ENCODE results near the gene SLC9A3.

Gene SLC9A3

GRCh38 chr5:437281-437771 lies 86.9 kb downstream of the SLC9A3 start:
- no peak overlapping the region for H3K27ac ChIP-seq (ENCODE audit: low read length)
- no peak overlapping the region for H3K4me3 ChIP-seq (ENCODE audit: low read length)
- H3K9ac ChIP-seq (ENCODE audit: low read length): no peak overlapping the region
- no peaks in the 10 kb centered on the region for H3K27me3 ChIP-seq (ENCODE audit: control insufficient read depth, insufficient read depth, low read length)
- H3K36me3 ChIP-seq (ENCODE audit: control insufficient read depth, low read depth, low read length): no peaks in the 10 kb centered on the region
- no peaks in the 10 kb centered on the region for H3K9me3 ChIP-seq (ENCODE audit: control insufficient read depth, low read depth, low read length)
- no peaks in the 10 kb centered on the region for H3K4me1 ChIP-seq (ENCODE audit: control insufficient read depth, low read depth, low read length)

GRCh38 chr5:436641-436975 lies 87.6 kb downstream of the SLC9A3 start:
- no peaks in the 10 kb centered on the region for H3K27me3 ChIP-seq (ENCODE audit: control insufficient read depth, insufficient read depth, low read length)
- no peak overlapping the region for H3K9ac ChIP-seq (ENCODE audit: low read length)
- H3K9me3 ChIP-seq (ENCODE audit: control insufficient read depth, low read depth, low read length): no peaks in the 10 kb centered on the region
- H3K4me1 ChIP-seq (ENCODE audit: control insufficient read depth, low read depth, low read length): no peaks in the 10 kb centered on the region
- no peak overlapping the region for H3K4me3 ChIP-seq (ENCODE audit: low read length)
- no peaks in the 10 kb centered on the region for H3K36me3 ChIP-seq (ENCODE audit: control insufficient read depth, low read depth, low read length)
- no peak overlapping the region for H3K27ac ChIP-seq (ENCODE audit: low read length)

- H3K9ac ChIP-seq (ENCODE audit: low read length): no peak overlapping the region
- no peaks in the 10 kb centered on the region for H3K4me1 ChIP-seq (ENCODE audit: control insufficient read depth, low read depth, low read length)
- H3K9me3 ChIP-seq (ENCODE audit: control insufficient read depth, low read depth, low read length): no peaks in the 10 kb centered on the region
- H3K4me3 ChIP-seq (ENCODE audit: low read length): no peak overlapping the region
- H3K27ac ChIP-seq (ENCODE audit: low read length): no peak overlapping the region
- H3K36me3 ChIP-seq (ENCODE audit: control insufficient read depth, low read depth, low read length): no peaks in the 10 kb centered on the region
- H3K27me3 ChIP-seq (ENCODE audit: control insufficient read depth, insufficient read depth, low read length): no peaks in the 10 kb centered on the region
Observed at GRCh38 chr5:435961-436640, 88.1 kb downstream of the SLC9A3 start.

GRCh38 chr5:435156-435790 lies 89.0 kb downstream of the SLC9A3 start:
- Histone ChIP-seq H3K4me3 (ENCODE audit: low read length) (no peak overlapping the region), H3K9ac (ENCODE audit: low read length) (no peak overlapping the region), H3K27ac (ENCODE audit: low read length) (no peak overlapping the region), H3K27me3 (ENCODE audit: control insufficient read depth, insufficient read depth, low read length) (no peaks in the 10 kb centered on the region), H3K9me3 (ENCODE audit: control insufficient read depth, low read depth, low read length) (no peaks in the 10 kb centered on the region), H3K36me3 (ENCODE audit: control insufficient read depth, low read depth, low read length) (no peaks in the 10 kb centered on the region), H3K4me1 (ENCODE audit: control insufficient read depth, low read depth, low read length) (no peaks in the 10 kb centered on the region)

GRCh38 chr5:434443-435146 lies 89.7 kb downstream of the SLC9A3 start:
- no peaks in the 10 kb centered on the region for H3K9me3 ChIP-seq (ENCODE audit: control insufficient read depth, low read depth, low read length)
- no peaks in the 10 kb centered on the region for H3K27me3 ChIP-seq (ENCODE audit: control insufficient read depth, insufficient read depth, low read length)
- H3K9ac ChIP-seq (ENCODE audit: low read length): no peak overlapping the region
- H3K27ac ChIP-seq (ENCODE audit: low read length): no peak overlapping the region
- no peak overlapping the region for H3K4me3 ChIP-seq (ENCODE audit: low read length)
- no peaks in the 10 kb centered on the region for H3K4me1 ChIP-seq (ENCODE audit: control insufficient read depth, low read depth, low read length)
- no peaks in the 10 kb centered on the region for H3K36me3 ChIP-seq (ENCODE audit: control insufficient read depth, low read depth, low read length)

- H3K27ac ChIP-seq (ENCODE audit: low read length): no peak overlapping the region
Observed at GRCh38 chr5:433836-434235, 90.4 kb downstream of the SLC9A3 start.

GRCh38 chr5:432928-433791 lies 91.1 kb downstream of the SLC9A3 start:
- Histone ChIP-seq H3K4me1 (ENCODE audit: control insufficient read depth, low read depth, low read length) (no peaks in the 10 kb centered on the region), H3K9ac (ENCODE audit: low read length) (no peak overlapping the region), H3K4me3 (ENCODE audit: low read length) (no peak overlapping the region), H3K27me3 (ENCODE audit: control insufficient read depth, insufficient read depth, low read length) (no peaks in the 10 kb centered on the region), H3K27ac (ENCODE audit: low read length) (no peak overlapping the region), H3K9me3 (ENCODE audit: control insufficient read depth, low read depth, low read length) (no peaks in the 10 kb centered on the region), H3K36me3 (ENCODE audit: control insufficient read depth, low read depth, low read length) (no peaks in the 10 kb centered on the region)

More at GRCh38 chr5:433836-434235, 90.4 kb downstream of the SLC9A3 start:
- Histone ChIP-seq H3K4me1 (ENCODE audit: control insufficient read depth, low read depth, low read length) (no peaks in the 10 kb centered on the region), H3K27me3 (ENCODE audit: control insufficient read depth, insufficient read depth, low read length) (no peaks in the 10 kb centered on the region), H3K36me3 (ENCODE audit: control insufficient read depth, low read depth, low read length) (no peaks in the 10 kb centered on the region), H3K4me3 (ENCODE audit: low read length) (no peak overlapping the region), H3K9me3 (ENCODE audit: control insufficient read depth, low read depth, low read length) (no peaks in the 10 kb centered on the region), H3K9ac (ENCODE audit: low read length) (no peak overlapping the region)

GRCh38 chr5:432201-432927 lies 91.9 kb downstream of the SLC9A3 start:
- Histone ChIP-seq H3K36me3 (ENCODE audit: control insufficient read depth, low read depth, low read length) (no peaks in the 10 kb centered on the region), H3K4me1 (ENCODE audit: control insufficient read depth, low read depth, low read length) (no peaks in the 10 kb centered on the region), H3K27me3 (ENCODE audit: control insufficient read depth, insufficient read depth, low read length) (no peaks in the 10 kb centered on the region), H3K9me3 (ENCODE audit: control insufficient read depth, low read depth, low read length) (no peaks in the 10 kb centered on the region), H3K27ac (ENCODE audit: low read length) (no peak overlapping the region), H3K4me3 (ENCODE audit: low read length) (no peak overlapping the region), H3K9ac (ENCODE audit: low read length) (no peak overlapping the region)

GRCh38 chr5:431711-432050 lies 92.6 kb downstream of the SLC9A3 start:
- no peaks in the 10 kb centered on the region for H3K36me3 ChIP-seq (ENCODE audit: control insufficient read depth, low read depth, low read length)
- no peak overlapping the region for H3K4me3 ChIP-seq (ENCODE audit: low read length)
- no peaks in the 10 kb centered on the region for H3K27me3 ChIP-seq (ENCODE audit: control insufficient read depth, insufficient read depth, low read length)
- H3K27ac ChIP-seq (ENCODE audit: low read length): no peak overlapping the region
- H3K4me1 ChIP-seq (ENCODE audit: control insufficient read depth, low read depth, low read length): no peaks in the 10 kb centered on the region
- no peaks in the 10 kb centered on the region for H3K9me3 ChIP-seq (ENCODE audit: control insufficient read depth, low read depth, low read length)
- no peak overlapping the region for H3K9ac ChIP-seq (ENCODE audit: low read length)

GRCh38 chr5:431001-431710 lies 93.1 kb downstream of the SLC9A3 start:
- Histone ChIP-seq H3K9me3 (ENCODE audit: control insufficient read depth, low read depth, low read length) (no peaks in the 10 kb centered on the region), H3K9ac (ENCODE audit: low read length) (no peak overlapping the region), H3K36me3 (ENCODE audit: control insufficient read depth, low read depth, low read length) (no peaks in the 10 kb centered on the region), H3K27ac (ENCODE audit: low read length) (no peak overlapping the region), H3K27me3 (ENCODE audit: control insufficient read depth, insufficient read depth, low read length) (no peaks in the 10 kb centered on the region), H3K4me1 (ENCODE audit: control insufficient read depth, low read depth, low read length) (no peaks in the 10 kb centered on the region), H3K4me3 (ENCODE audit: low read length) (no peak overlapping the region)
